Esophagus muscularis mucosa (tissue), 4 donors: ENCODE measurements around the gene GLB1L. TPM values are rescaled to one million over a fixed set of nuclear protein-coding genes. Genes with fewer than 3 reads are reported as not detected.
A peak's percentile ranks its signal among the peaks of the same experiment; 100 is the strongest.
"Not testable (repeated sequence)": the region's sequence is repeated elsewhere in the genome, so short reads cannot be mapped to it uniquely, and the experiment has no call there.

Experiments
- DNase-seq: peaks from one replicate; pipeline ENCODE4 v3.0.0-alpha.2; 2017; ENCODE audit errors: extremely low spot score
- H3K27ac ChIP-seq, 4 donors: fragments of 200-600 bp; sonication (generic); replicated peaks in 1 of 4; 1 replicate in 3 of 4; 2 replicates in 1 of 4; pipeline ENCODE4 v1.5.1; 2016 to 2019; ENCODE audit warnings: mild to moderate bottlenecking in 1 of 4
- H3K27me3 ChIP-seq, 4 donors: fragments of 200-600 bp; sonication (generic); one replicate each; pipeline versions ENCODE4 v1.5.1 to v1.6.0; 2016 to 2019
- H3K36me3 ChIP-seq, 4 donors: fragments of 200-600 bp; sonication (generic); one replicate each; pipeline ENCODE4 v1.5.1; 2016 to 2019
- H3K4me1 ChIP-seq, 4 donors: fragments of 200-600 bp; sonication (generic); one replicate each; pipeline ENCODE4 v1.5.1; 2016 to 2019
- H3K4me3 ChIP-seq, 4 donors: fragments of 200-600 bp; sonication (generic); 1 replicate in 2 of 4; 2 replicates in 2 of 4; pipeline ENCODE4 v1.5.1; 2016 to 2019; ENCODE audit warnings: mild to moderate bottlenecking in 4 of 4, moderate library complexity in 1 of 4
- H3K9me3 ChIP-seq, 4 donors: fragments of 200-600 bp; sonication (generic); 1 replicate in 3 of 4; 2 replicates in 1 of 4; pipeline ENCODE4 v1.5.1; 2016 to 2019
- EP300 ChIP-seq: sonication (generic); formaldehyde crosslinking; IDR thresholded peaks from one replicate; pipeline ENCODE4 v1.6.1; 2017; ENCODE audit warnings: antibody characterized with exemption
- POLR2A ChIP-seq: fragments of 450-650 bp; IDR thresholded peaks from one replicate; pipeline ENCODE4 v1.6.1; 2017; ENCODE audit warnings: antibody characterized with exemption, moderate library complexity, mild to moderate bottlenecking, low read depth
- POLR2AphosphoS5 ChIP-seq, 2 donors: sonication (generic); formaldehyde crosslinking; IDR thresholded peaks; one replicate each; pipeline ENCODE4 v1.6.1; 2017; ENCODE audit warnings: antibody characterized with exemption in 2 of 2
- WGBS: methylation state at CpG from one replicate; pipeline ENCODE4 v1.1.5; 2018; 5-methylcytosine and 5-hydroxymethylcytosine counted together
- intact Hi-C: fragments of 100-400 bp; cut with DNase I; formaldehyde crosslinking; loops from one replicate; pipeline ENCODE4 v1.15.1; 2023
- total RNA-seq, 4 donors: library from RNA; depleted of rRNA; stranded (reverse); fragments of >200 nt; gene quantifications; one replicate each; pipeline versions ENCODE4 v1.1.0 to v1.2.1, GENCODE V29; 2016
- TF ChIP-seq, protein P1 (sequence below), 3 experiments: fragments of 200-600 bp in 2 of 3; fragments of 450-650 bp in 1 of 3; sonication (generic) in 2 of 3; IDR thresholded peaks; one replicate each; pipeline ENCODE4 v1.5.1; 2017 to 2019; ENCODE audit warnings: antibody characterized with exemption in 3 of 3, mild to moderate bottlenecking in 2 of 3, moderate library complexity in 1 of 3

GLB1L gene
- total RNA-seq, 4 donors from 2014 or later, result 3.3 to 6.4 (median 5.6) TPM

DNA sequence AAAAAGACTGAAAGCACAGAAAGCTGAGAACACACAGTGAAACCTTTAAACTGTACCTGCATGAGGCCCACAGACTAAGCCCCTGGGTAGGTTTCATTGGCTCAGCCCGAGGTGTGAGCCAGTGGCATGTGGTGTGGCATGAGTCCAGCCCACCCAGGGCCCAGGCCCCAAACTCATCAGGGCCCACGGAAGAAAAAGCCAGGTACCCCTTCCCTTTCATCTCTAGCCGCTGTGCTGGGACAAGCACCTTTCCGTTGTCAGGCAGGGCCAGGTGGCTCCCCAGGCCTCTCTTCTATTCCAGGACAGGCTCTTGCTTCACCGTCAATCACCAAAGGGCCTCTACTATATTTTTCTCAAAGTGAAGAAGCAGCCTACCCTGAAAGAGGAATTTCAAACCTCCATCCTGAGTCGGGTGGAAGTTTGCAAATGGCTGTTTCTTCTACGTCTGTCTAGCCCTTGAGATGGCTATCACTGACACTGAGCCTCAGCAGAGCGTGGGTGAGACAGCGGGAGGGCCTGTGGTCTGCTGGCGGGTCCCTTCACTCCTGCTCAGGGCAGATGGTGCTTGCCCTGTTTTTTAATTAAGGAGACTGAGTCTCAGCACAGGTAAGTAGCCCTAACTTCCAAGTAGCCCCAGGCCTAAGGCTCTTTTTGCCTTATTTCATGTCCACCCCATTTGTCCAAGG, 42.5 kb upstream of the GLB1L start:
- Histone ChIP-seq H3K4me1 (peaks cover 5 to 49% (median 41%) of the 10 kb centered on the region in 4 donors), H3K4me3 (no peak overlapping the region), H3K9me3 (no peaks in the 10 kb centered on the region), H3K36me3 (peaks cover 22 to 41% (median 39%) of the 10 kb centered on the region in 4 donors), H3K27me3 (no peaks in the 10 kb centered on the region), H3K27ac (peak overlapping the region in 1 of 4 donors; percentile 20)
- intact Hi-C loops, result no loop called here
- 84% methylated on average over 9 of the region's 10 CpGs for WGBS
- DNase-seq, result no peak
- TF ChIP-seq EP300, result no peak

DNA sequence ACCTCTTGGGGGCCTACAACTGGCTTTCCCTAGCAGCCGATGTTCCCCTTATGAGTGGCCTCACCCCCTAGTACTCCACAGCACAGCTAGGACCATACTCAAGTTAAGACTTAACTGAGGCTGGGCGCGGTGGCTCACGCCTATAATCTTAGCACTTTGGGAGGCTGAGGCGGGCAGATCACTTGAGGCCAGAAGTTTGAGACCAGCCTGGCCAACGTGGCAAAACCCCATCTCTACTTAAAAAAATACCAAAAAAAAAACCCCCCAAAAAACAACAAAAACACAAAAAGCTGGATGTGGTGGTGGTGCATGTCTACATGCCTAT, 41.8 kb upstream of the GLB1L start:
- peak overlapping the region in 3 of 4 donors; percentile 19 to 59 (median 43) for H3K27ac ChIP-seq
- H3K27me3 ChIP-seq, DNase-seq, H3K4me3 ChIP-seq, H3K9me3 ChIP-seq, intact Hi-C loops: not testable (repeated sequence)
- peaks cover 5 to 52% (median 41%) of the 10 kb centered on the region in 4 donors for H3K4me1 ChIP-seq
- 84% methylated on average over 6 of the region's 6 CpGs for WGBS
- peaks cover 23 to 48% (median 45%) of the 10 kb centered on the region in 4 donors for H3K36me3 ChIP-seq

GRCh38 chr2:219286436-219287115, 41.3 kb upstream of the GLB1L start:
- intact Hi-C loops, result no loop called here
- H3K27me3 ChIP-seq, result no peaks in the 10 kb centered on the region
- H3K4me3 ChIP-seq, result no peak overlapping the region
- H3K27ac ChIP-seq, result peak overlapping the region; percentile 38 to 59 (median 48)
- H3K4me1 ChIP-seq, result peaks cover 5 to 57% (median 45%) of the 10 kb centered on the region in 4 donors
- H3K9me3 ChIP-seq, result no peaks in the 10 kb centered on the region
- H3K36me3 ChIP-seq, result peaks cover 23 to 53% (median 50%) of the 10 kb centered on the region in 4 donors
- DNase-seq, result no peak
- 75% methylated on average over 12 of the region's 12 CpGs for WGBS
- no peak for TF ChIP-seq EP300
- TF ChIP-seq POLR2A, result no peak
- TF ChIP-seq POLR2AphosphoS5 (IDR thresholded peaks at IDR 0.05), result no peak
- TF ChIP-seq, protein P1, sequence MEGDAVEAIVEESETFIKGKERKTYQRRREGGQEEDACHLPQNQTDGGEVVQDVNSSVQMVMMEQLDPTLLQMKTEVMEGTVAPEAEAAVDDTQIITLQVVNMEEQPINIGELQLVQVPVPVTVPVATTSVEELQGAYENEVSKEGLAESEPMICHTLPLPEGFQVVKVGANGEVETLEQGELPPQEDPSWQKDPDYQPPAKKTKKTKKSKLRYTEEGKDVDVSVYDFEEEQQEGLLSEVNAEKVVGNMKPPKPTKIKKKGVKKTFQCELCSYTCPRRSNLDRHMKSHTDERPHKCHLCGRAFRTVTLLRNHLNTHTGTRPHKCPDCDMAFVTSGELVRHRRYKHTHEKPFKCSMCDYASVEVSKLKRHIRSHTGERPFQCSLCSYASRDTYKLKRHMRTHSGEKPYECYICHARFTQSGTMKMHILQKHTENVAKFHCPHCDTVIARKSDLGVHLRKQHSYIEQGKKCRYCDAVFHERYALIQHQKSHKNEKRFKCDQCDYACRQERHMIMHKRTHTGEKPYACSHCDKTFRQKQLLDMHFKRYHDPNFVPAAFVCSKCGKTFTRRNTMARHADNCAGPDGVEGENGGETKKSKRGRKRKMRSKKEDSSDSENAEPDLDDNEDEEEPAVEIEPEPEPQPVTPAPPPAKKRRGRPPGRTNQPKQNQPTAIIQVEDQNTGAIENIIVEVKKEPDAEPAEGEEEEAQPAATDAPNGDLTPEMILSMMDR (IDR thresholded peaks at IDR 0.05), result no peak

GRCh38 chr2:219285894-219286425, 40.7 kb upstream of the GLB1L start:
- TF ChIP-seq POLR2AphosphoS5 (IDR thresholded peaks at IDR 0.05) (no peak), EP300 (no peak), POLR2A (no peak)
- TF ChIP-seq, protein P1 (IDR thresholded peaks at IDR 0.05), result no peak
- no peaks in the 10 kb centered on the region for H3K9me3 ChIP-seq
- peak overlapping the region; percentile 38 to 59 (median 48) for H3K27ac ChIP-seq
- H3K4me1 ChIP-seq, result peaks cover 10 to 64% (median 52%) of the 10 kb centered on the region in 4 donors
- 59% methylated on average over 17 of the region's 17 CpGs for WGBS
- no peak overlapping the region for H3K4me3 ChIP-seq
- no peaks in the 10 kb centered on the region for H3K27me3 ChIP-seq
- intact Hi-C loops, result no loop called here
- H3K36me3 ChIP-seq, result peaks cover 23 to 58% (median 56%) of the 10 kb centered on the region in 4 donors
- DNase-seq, result no peak

DNA sequence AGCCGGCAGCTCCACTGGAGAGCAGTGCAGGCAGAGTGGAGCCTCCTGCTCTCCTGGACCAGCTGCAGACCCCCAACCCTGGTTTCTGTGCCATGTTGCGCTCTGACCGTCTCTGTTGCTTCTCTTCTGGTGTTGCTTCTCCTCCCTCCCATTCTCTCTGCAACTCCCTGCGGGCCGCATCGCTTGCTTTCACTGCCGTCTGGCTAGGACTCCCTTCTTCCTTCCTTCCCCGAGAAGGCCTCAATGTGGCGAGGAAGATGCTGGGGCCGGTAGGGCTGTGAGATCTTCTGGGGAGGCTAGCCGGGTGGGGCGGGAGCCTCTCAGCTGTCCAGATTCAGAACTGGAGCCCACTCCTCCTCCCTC, 40.1 kb upstream of the GLB1L start:
- H3K27me3 ChIP-seq, result no peaks in the 10 kb centered on the region
- DNase-seq, result no peak
- 88% methylated on average over 12 of the region's 12 CpGs for WGBS
- TF ChIP-seq, protein P1 (IDR thresholded peaks at IDR 0.05), result no peak
- TF ChIP-seq POLR2AphosphoS5 (IDR thresholded peaks at IDR 0.05) (no peak), EP300 (no peak), POLR2A (no peak)
- peak overlapping the region in 3 of 4 donors; percentile 43 to 59 (median 52) for H3K27ac ChIP-seq
- peaks cover 23 to 64% (median 61%) of the 10 kb centered on the region in 4 donors for H3K36me3 ChIP-seq
- peaks cover 16 to 70% (median 58%) of the 10 kb centered on the region in 4 donors for H3K4me1 ChIP-seq
- H3K4me3 ChIP-seq, result no peak overlapping the region
- no peaks in the 10 kb centered on the region for H3K9me3 ChIP-seq
- intact Hi-C loops, result no loop called here
